Ovary (tissue), 3 donors: Measurements from ENCODE around the gene GLT1D1.

Experiments
- EP300 ChIP-seq: sonication (generic); formaldehyde crosslinking; IDR thresholded peaks from one replicate; pipeline ENCODE4 v1.6.1; 2017; ENCODE audit warnings: antibody characterized with exemption
- POLR2A ChIP-seq: fragments of 450-650 bp; IDR thresholded peaks from one replicate; pipeline ENCODE4 v1.6.1; 2017; ENCODE audit warnings: antibody characterized with exemption, mild to moderate bottlenecking, moderate library complexity
- TF ChIP-seq, protein P1 (sequence below), 3 donors: fragments of 450-650 bp in 2 of 3; fragments of 200-600 bp in 1 of 3; IDR thresholded peaks; one replicate each; pipeline versions ENCODE4 v1.5.1 to v1.8.0; 2016 to 2022; ENCODE audit warnings: antibody characterized with exemption in 3 of 3, mild to moderate bottlenecking in 1 of 3
- donor health status: DM: no; HTN: no; CAD: no.

- TF ChIP-seq, protein P1, sequence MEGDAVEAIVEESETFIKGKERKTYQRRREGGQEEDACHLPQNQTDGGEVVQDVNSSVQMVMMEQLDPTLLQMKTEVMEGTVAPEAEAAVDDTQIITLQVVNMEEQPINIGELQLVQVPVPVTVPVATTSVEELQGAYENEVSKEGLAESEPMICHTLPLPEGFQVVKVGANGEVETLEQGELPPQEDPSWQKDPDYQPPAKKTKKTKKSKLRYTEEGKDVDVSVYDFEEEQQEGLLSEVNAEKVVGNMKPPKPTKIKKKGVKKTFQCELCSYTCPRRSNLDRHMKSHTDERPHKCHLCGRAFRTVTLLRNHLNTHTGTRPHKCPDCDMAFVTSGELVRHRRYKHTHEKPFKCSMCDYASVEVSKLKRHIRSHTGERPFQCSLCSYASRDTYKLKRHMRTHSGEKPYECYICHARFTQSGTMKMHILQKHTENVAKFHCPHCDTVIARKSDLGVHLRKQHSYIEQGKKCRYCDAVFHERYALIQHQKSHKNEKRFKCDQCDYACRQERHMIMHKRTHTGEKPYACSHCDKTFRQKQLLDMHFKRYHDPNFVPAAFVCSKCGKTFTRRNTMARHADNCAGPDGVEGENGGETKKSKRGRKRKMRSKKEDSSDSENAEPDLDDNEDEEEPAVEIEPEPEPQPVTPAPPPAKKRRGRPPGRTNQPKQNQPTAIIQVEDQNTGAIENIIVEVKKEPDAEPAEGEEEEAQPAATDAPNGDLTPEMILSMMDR (IDR thresholded peaks at IDR 0.05), result no peak
- TF ChIP-seq POLR2A (no peak), EP300 (no peak)
These were observed 156.8 kb downstream of the GLT1D1 start for GRCh38 chr12:129009833-129010622.
